Stomach smooth muscle (tissue), 2 donors: Measurements from ENCODE around the gene WDR43.

Source experiments
- H3K27ac ChIP-seq: one replicate; pipeline ENCODE4 v1.7.0; 2013; ENCODE audit warnings: mild to moderate bottlenecking, low read length, inconsistent platforms
- H3K27me3 ChIP-seq, 2 donors: one replicate each; pipeline ENCODE4 v1.7.0; 2013; ENCODE audit warnings: low read length in 2 of 2; ENCODE audit not compliant: insufficient read depth in 2 of 2, control insufficient read depth in 1 of 2
- H3K36me3 ChIP-seq, 2 donors: one replicate each; pipeline ENCODE4 v1.7.0; 2013; ENCODE audit warnings: low read length in 2 of 2; ENCODE audit not compliant: control insufficient read depth in 2 of 2, insufficient read depth in 2 of 2
- H3K4me1 ChIP-seq: one replicate; pipeline ENCODE4 v1.7.0; 2013; ENCODE audit warnings: low read length; ENCODE audit not compliant: control insufficient read depth, insufficient read depth
- H3K4me3 ChIP-seq, 2 donors: one replicate each; pipeline ENCODE4 v1.7.0; 2013; ENCODE audit warnings: low read length in 2 of 2
- H3K9ac ChIP-seq, 2 donors: one replicate each; pipeline ENCODE4 v1.7.0; 2013; ENCODE audit warnings: low read length in 2 of 2, mild to moderate bottlenecking in 1 of 2
- H3K9me3 ChIP-seq, 2 donors: one replicate each; pipeline ENCODE4 v1.7.0; 2013; ENCODE audit warnings: low read length in 2 of 2; ENCODE audit not compliant: control insufficient read depth in 2 of 2
- donor health status: healthy.
- donor health status: Pancreatic carcinoma.

The WDR43 gene

GRCh38 chr2:28979576-28980366 lies 85.3 kb downstream of the WDR43 start:
- peak overlapping the region; percentile 81 for H3K27ac ChIP-seq
- H3K4me1 ChIP-seq = peaks cover 36% of the 10 kb centered on the region
- no peak overlapping the region for H3K9ac ChIP-seq
- no peaks in the 10 kb centered on the region for H3K27me3 ChIP-seq
- H3K9me3 ChIP-seq = no peaks in the 10 kb centered on the region
- no peaks in the 10 kb centered on the region for H3K36me3 ChIP-seq
- no peak overlapping the region for H3K4me3 ChIP-seq

GRCh38 chr2:28980368-28981015 lies 86.0 kb downstream of the WDR43 start:
- Histone ChIP-seq H3K27me3 (no peaks in the 10 kb centered on the region), H3K9me3 (no peaks in the 10 kb centered on the region), H3K4me3 (peak overlapping the region in 1 of 2 donors; percentile 59), H3K9ac (peak overlapping the region in 1 of 2 donors; percentile 47), H3K4me1 (peaks cover 36% of the 10 kb centered on the region), H3K27ac (peak overlapping the region; percentile 81), H3K36me3 (no peaks in the 10 kb centered on the region)

- Histone ChIP-seq H3K4me3 (peak within 1 kb of the TSS in 1 of 2 donors; percentile 59), H3K27ac (peak within 1 kb of the TSS; percentile 81), H3K4me1 (peaks cover 36% of the 10 kb centered on the region), H3K9me3 (no peaks in the 10 kb centered on the region), H3K9ac (peak within 1 kb of the TSS; percentile 12 to 47), H3K27me3 (no peaks in the 10 kb centered on the region), H3K36me3 (no peaks in the 10 kb centered on the region)
Observed at GRCh38 chr2:28981016-28981441, 86.6 kb downstream of the WDR43 start, which contains the start of gene TOGARAM2. TSS of gene TOGARAM2 (plus strand) at chr2:28981298. CDS start at chr2:28994835, 13,537 bp downstream.

GRCh38 chr2:28981620-28982376 lies 87.3 kb downstream of the WDR43 start:
- no peaks in the 10 kb centered on the region for H3K27me3 ChIP-seq
- H3K9me3 ChIP-seq = no peaks in the 10 kb centered on the region
- H3K36me3 ChIP-seq = no peaks in the 10 kb centered on the region
- peaks cover 42% of the 10 kb centered on the region for H3K4me1 ChIP-seq
- H3K4me3 ChIP-seq = peak overlapping the region in 1 of 2 donors; percentile 8
- peak overlapping the region; percentile 81 for H3K27ac ChIP-seq
- H3K9ac ChIP-seq = peak overlapping the region; percentile 12 to 42

GRCh38 chr2:28982381-28982950 lies 88.0 kb downstream of the WDR43 start:
- Histone ChIP-seq H3K4me1 (peaks cover 42% of the 10 kb centered on the region), H3K27me3 (no peaks in the 10 kb centered on the region), H3K36me3 (no peaks in the 10 kb centered on the region), H3K27ac (peak overlapping the region; percentile 81), H3K4me3 (no peak overlapping the region), H3K9ac (peak overlapping the region in 1 of 2 donors; percentile 5), H3K9me3 (no peaks in the 10 kb centered on the region)

- H3K9me3 ChIP-seq = no peaks in the 10 kb centered on the region
- H3K4me3 ChIP-seq = no peak overlapping the region
- H3K36me3 ChIP-seq = no peaks in the 10 kb centered on the region
- no peaks in the 10 kb centered on the region for H3K27me3 ChIP-seq
- no peak overlapping the region for H3K27ac ChIP-seq
- H3K9ac ChIP-seq = no peak overlapping the region
- peaks cover 42% of the 10 kb centered on the region for H3K4me1 ChIP-seq
Observed at GRCh38 chr2:28986429-28986828, 92.0 kb downstream of the WDR43 start.

- H3K27ac ChIP-seq = peak overlapping the region; percentile 76
- H3K27me3 ChIP-seq = no peaks in the 10 kb centered on the region
- no peaks in the 10 kb centered on the region for H3K9me3 ChIP-seq
- peaks cover 38% of the 10 kb centered on the region for H3K4me1 ChIP-seq
- no peak overlapping the region for H3K4me3 ChIP-seq
- no peaks in the 10 kb centered on the region for H3K36me3 ChIP-seq
- H3K9ac ChIP-seq = peak overlapping the region; percentile 13 to 37
Observed at GRCh38 chr2:28989973-28990372, 95.5 kb downstream of the WDR43 start.

- H3K27ac ChIP-seq = peak overlapping the region; percentile 76
- no peaks in the 10 kb centered on the region for H3K36me3 ChIP-seq
- H3K9ac ChIP-seq = peak overlapping the region in 1 of 2 donors; percentile 29
- no peaks in the 10 kb centered on the region for H3K27me3 ChIP-seq
- H3K4me1 ChIP-seq = peaks cover 38% of the 10 kb centered on the region
- H3K4me3 ChIP-seq = no peak overlapping the region
- no peaks in the 10 kb centered on the region for H3K9me3 ChIP-seq
Observed at GRCh38 chr2:28990445-28990844, 96.0 kb downstream of the WDR43 start.

GRCh38 chr2:28991021-28991420 lies 96.6 kb downstream of the WDR43 start:
- Histone ChIP-seq H3K27me3 (no peaks in the 10 kb centered on the region), H3K9me3 (no peaks in the 10 kb centered on the region), H3K36me3 (no peaks in the 10 kb centered on the region), H3K27ac (peak overlapping the region; percentile 76), H3K4me1 (peaks cover 38% of the 10 kb centered on the region), H3K9ac (no peak overlapping the region), H3K4me3 (peak overlapping the region in 1 of 2 donors; percentile 22)

GRCh38 chr2:28991460-28991859 lies 97.0 kb downstream of the WDR43 start:
- Histone ChIP-seq H3K27me3 (no peaks in the 10 kb centered on the region), H3K9ac (no peak overlapping the region), H3K36me3 (no peaks in the 10 kb centered on the region), H3K4me3 (peak overlapping the region in 1 of 2 donors; percentile 22), H3K27ac (peak overlapping the region; percentile 76), H3K4me1 (peaks cover 34% of the 10 kb centered on the region), H3K9me3 (no peaks in the 10 kb centered on the region)
